Esophagus muscularis mucosa (tissue), 3 donors: Measurements from ENCODE around the gene KLRK1.

Experiments used
- POLR2A ChIP-seq: fragments of 450-650 bp; IDR thresholded peaks from one replicate; pipeline ENCODE4 v1.6.1; 2017; ENCODE audit warnings: antibody characterized with exemption, moderate library complexity, mild to moderate bottlenecking, low read depth
- POLR2AphosphoS5 ChIP-seq, 2 donors: sonication (generic); formaldehyde crosslinking; IDR thresholded peaks; one replicate each; pipeline ENCODE4 v1.6.1; 2017; ENCODE audit warnings: antibody characterized with exemption in 2 of 2
- TF ChIP-seq, protein P1 (sequence below), 3 experiments: fragments of 200-600 bp in 2 of 3; fragments of 450-650 bp in 1 of 3; sonication (generic) in 2 of 3; IDR thresholded peaks; one replicate each; pipeline ENCODE4 v1.5.1; 2017 to 2019; ENCODE audit warnings: antibody characterized with exemption in 3 of 3, mild to moderate bottlenecking in 2 of 3, moderate library complexity in 1 of 3

GRCh38 chr12:10369557-10370415, 20.1 kb downstream of the KLRK1 start:
- TF ChIP-seq, protein P1, sequence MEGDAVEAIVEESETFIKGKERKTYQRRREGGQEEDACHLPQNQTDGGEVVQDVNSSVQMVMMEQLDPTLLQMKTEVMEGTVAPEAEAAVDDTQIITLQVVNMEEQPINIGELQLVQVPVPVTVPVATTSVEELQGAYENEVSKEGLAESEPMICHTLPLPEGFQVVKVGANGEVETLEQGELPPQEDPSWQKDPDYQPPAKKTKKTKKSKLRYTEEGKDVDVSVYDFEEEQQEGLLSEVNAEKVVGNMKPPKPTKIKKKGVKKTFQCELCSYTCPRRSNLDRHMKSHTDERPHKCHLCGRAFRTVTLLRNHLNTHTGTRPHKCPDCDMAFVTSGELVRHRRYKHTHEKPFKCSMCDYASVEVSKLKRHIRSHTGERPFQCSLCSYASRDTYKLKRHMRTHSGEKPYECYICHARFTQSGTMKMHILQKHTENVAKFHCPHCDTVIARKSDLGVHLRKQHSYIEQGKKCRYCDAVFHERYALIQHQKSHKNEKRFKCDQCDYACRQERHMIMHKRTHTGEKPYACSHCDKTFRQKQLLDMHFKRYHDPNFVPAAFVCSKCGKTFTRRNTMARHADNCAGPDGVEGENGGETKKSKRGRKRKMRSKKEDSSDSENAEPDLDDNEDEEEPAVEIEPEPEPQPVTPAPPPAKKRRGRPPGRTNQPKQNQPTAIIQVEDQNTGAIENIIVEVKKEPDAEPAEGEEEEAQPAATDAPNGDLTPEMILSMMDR (IDR thresholded peaks at IDR 0.05) = no peak
- no peak for TF ChIP-seq POLR2A
- no peak for TF ChIP-seq POLR2AphosphoS5 (IDR thresholded peaks at IDR 0.05)
